Mucosa of descending colon (tissue), 3 donors: ENCODE results near the gene CEP128. TPM values are rescaled to one million over a fixed set of nuclear protein-coding genes. Genes with fewer than 3 reads are reported as not detected.

Source experiments
- ATAC-seq: fragments of 200-7000 bp; cut with Tn5 transposase; one replicate; pipeline ENCODE4 v1.9.1; 2020; ENCODE audit warnings: mild to moderate bottlenecking, moderate library complexity
- DNase-seq, 3 donors: peaks; one replicate each; pipeline ENCODE4 v3.0.0-alpha.2; 2020
- H3K36me3 ChIP-seq: fragments of 200-600 bp; one replicate; pipeline ENCODE4 v1.8.0; 2021; ENCODE audit warnings: low read depth, mild to moderate bottlenecking
- H3K4me1 ChIP-seq: fragments of 200-600 bp; one replicate; pipeline ENCODE4 v1.8.0; 2021; ENCODE audit warnings: low read depth, mild to moderate bottlenecking
- H3K4me3 ChIP-seq: fragments of 200-600 bp; one replicate; pipeline ENCODE4 v1.8.0; 2021; ENCODE audit warnings: mild to moderate bottlenecking
- H3K9me3 ChIP-seq: fragments of 200-600 bp; one replicate; pipeline ENCODE4 v1.8.0; 2021; ENCODE audit warnings: mild to moderate bottlenecking
- intact Hi-C, 2 donors: fragments of 100-400 bp; cut with DNase I in 1 of 2; cut with micrococcal nuclease in 1 of 2; formaldehyde crosslinking; loops; one replicate each; pipeline versions ENCODE4 v1.11.0 to v1.11.1; 2022; cut with DNase I, micrococcal nuclease
- total RNA-seq, 3 donors: library from RNA; stranded (reverse); fragmentation: NEBNext Ultra II Directional in 2 of 3; extraction: Animal tissue kit (Norgen Biotek cat#: 25700) in 2 of 3; gene quantifications; one replicate each; pipeline versions ENCODE4 v1.2.1 to v1.2.4, GENCODE V29; 2021 to 2023
- TF ChIP-seq, protein P1 (sequence below): fragments of 200-600 bp; IDR thresholded peaks from one replicate; pipeline ENCODE4 v1.8.0; 2022; ENCODE audit warnings: antibody characterized with exemption, mild to moderate bottlenecking
- donor health status: DM: no; HTN: no; CAD: no; lungs with moderate emphysema.
- donor health status: DM: no; HTN: no; CAD: no.
- donor health status: DM: no; HTN: yes; CAD: no.

The CEP128 gene
- total RNA-seq, 3 donors from 2014 or later = 5.0 to 10.0 (median 9.3) TPM

DNA sequence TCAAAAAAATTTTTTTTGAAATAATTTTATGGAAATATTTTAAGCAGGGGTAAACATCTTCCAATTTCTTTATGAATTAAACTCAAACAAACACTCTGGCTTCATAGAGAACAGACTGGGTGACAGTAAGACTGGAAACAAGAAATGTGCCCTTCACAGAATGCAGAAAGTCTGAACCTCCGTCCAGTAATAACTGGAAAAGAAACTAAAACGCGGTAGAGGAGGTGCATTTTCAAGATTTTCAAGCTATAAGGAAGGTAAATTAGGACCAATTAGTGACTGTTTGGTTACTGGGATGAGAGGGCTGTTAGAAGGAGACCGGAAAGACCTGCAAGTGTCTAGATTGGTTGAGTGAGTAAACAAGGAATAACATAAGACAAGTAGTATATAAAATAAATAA, 245.7 kb downstream of the CEP128 start:
- intact Hi-C loops = no loop called here
- H3K9me3 ChIP-seq = no peaks in the 10 kb centered on the region
- no peak for DNase-seq
- ATAC-seq = no peak
- no peaks in the 10 kb centered on the region for H3K36me3 ChIP-seq
- H3K4me1 ChIP-seq = no peaks in the 10 kb centered on the region
- TF ChIP-seq, protein P1, sequence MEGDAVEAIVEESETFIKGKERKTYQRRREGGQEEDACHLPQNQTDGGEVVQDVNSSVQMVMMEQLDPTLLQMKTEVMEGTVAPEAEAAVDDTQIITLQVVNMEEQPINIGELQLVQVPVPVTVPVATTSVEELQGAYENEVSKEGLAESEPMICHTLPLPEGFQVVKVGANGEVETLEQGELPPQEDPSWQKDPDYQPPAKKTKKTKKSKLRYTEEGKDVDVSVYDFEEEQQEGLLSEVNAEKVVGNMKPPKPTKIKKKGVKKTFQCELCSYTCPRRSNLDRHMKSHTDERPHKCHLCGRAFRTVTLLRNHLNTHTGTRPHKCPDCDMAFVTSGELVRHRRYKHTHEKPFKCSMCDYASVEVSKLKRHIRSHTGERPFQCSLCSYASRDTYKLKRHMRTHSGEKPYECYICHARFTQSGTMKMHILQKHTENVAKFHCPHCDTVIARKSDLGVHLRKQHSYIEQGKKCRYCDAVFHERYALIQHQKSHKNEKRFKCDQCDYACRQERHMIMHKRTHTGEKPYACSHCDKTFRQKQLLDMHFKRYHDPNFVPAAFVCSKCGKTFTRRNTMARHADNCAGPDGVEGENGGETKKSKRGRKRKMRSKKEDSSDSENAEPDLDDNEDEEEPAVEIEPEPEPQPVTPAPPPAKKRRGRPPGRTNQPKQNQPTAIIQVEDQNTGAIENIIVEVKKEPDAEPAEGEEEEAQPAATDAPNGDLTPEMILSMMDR = no peak
- no peak overlapping the region for H3K4me3 ChIP-seq

DNA sequence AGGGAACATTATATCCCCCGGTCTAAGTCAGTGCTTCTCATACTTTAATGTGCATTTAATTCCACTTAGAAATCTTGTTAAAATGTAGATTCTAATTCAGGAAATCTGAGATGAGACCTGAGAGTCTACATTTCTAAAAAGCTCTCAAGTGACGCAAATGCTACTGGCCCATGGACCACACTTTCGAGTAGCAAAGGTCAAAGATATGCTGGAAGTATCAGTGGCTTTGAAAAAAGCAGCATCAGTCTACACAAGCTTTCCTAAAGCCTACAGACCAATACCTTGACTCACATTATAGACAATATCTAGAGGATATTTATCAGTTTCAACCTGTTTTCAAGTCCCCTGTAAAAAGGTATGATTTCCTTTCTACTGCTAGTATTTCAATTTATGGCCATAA, 248.6 kb downstream of the CEP128 start:
- TF ChIP-seq, protein P1 = no peak
- no peak for ATAC-seq

DNA sequence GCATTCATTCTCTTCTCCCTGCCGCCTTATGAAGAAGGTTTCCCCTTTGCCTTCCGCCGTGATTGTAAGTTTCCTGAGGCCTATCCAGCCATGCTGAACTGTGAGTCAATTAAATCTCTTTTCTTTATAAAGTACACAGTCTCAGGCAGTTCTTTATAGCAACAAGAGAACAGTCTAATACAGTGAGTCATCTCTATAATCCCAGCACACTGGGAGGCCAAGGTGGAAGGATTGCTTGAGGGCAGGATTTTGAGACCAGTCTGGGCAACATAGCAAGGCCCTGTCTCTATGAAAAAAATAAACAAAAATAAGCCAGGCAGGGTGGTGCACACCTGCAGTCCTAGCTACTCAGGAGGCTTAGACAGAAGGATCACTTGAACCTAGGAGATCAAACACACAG, 259.9 kb downstream of the CEP128 start:
- intact Hi-C loops = no loop called here
- H3K36me3 ChIP-seq = no peaks in the 10 kb centered on the region
- TF ChIP-seq, protein P1 = no peak
- H3K9me3 ChIP-seq = peaks cover 30% of the 10 kb centered on the region
- no peak overlapping the region for H3K4me3 ChIP-seq
- no peaks in the 10 kb centered on the region for H3K4me1 ChIP-seq
- ATAC-seq (no peak), DNase-seq (no peak)

More for the DNA sequence above, 248.6 kb downstream of the CEP128 start:
- Histone ChIP-seq H3K9me3 (no peaks in the 10 kb centered on the region), H3K4me3 (no peak overlapping the region), H3K4me1 (no peaks in the 10 kb centered on the region), H3K36me3 (no peaks in the 10 kb centered on the region)
- intact Hi-C loops = no loop called here
- DNase-seq = no peak

DNA sequence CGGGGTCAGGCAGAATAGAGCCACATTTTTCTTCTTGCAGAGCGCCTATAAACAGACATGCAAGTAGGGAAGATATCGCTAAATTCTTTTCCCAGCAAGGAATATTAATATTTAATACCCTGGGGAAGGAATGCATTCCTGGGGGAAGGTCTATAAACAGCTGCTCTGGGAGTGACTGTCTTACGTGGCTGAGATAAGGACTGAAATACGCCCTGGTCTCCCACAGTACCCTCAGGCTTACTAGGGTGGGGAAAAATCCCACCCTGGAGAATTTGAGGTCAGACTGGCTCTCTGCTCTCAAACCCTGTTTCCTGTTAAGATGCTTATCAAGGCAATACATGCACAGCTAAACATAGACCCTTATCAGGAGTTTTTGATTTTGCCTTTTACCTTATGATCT, 262.3 kb downstream of the CEP128 start:
- Histone ChIP-seq H3K9me3 (peaks cover 30% of the 10 kb centered on the region), H3K4me1 (no peaks in the 10 kb centered on the region), H3K36me3 (no peaks in the 10 kb centered on the region), H3K4me3 (no peak overlapping the region)
- no peak for DNase-seq
- intact Hi-C loops = no loop called here
- ATAC-seq = no peak
- TF ChIP-seq, protein P1 = no peak

DNA sequence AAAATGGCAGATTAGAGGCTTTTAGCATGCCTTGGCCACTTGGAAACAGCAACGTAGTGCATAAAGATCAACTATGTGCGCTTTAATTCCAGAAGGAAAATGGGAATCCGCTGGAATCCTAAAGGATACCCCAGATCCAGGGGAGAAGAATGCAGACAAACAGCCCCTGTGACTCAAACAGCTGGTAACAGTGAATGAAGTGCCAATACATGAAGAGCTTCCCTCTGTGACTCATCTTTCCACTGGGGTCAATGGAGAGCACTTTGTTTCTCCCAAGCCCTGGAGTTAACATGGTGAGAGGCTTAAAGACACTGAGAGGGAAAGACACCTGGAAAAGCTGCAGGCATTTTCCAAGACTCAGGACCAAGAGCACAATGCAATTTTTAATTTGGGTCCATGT, 263.1 kb downstream of the CEP128 start:
- intact Hi-C loops = no loop called here
- TF ChIP-seq, protein P1 = no peak
- Histone ChIP-seq H3K4me1 (no peaks in the 10 kb centered on the region), H3K4me3 (no peak overlapping the region), H3K36me3 (no peaks in the 10 kb centered on the region), H3K9me3 (peaks cover 30% of the 10 kb centered on the region)
- no peak for DNase-seq
- ATAC-seq = no peak

DNA sequence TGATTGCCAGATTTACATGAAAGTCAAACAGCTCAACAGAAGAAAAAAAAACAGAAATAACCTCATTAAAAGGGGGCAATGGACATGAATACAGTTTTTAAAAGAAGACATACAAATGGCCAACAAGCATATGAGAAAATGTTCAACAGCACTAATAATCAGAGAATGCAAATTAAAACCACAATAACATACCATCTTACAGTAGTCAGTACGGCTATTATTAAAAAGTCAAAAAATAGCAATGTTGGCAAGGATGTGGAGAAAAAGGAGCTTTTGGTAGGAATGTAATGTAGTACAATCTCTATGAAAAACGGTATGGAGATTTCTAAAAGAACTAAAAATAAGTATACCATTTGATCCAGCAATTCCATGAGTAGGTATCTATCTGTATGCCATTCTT, 272.1 kb downstream of the CEP128 start:
- no peaks in the 10 kb centered on the region for H3K9me3 ChIP-seq
- no peaks in the 10 kb centered on the region for H3K4me1 ChIP-seq
- intact Hi-C loops = no loop called here
- TF ChIP-seq, protein P1 = no peak
- DNase-seq (no peak), ATAC-seq (no peak)
- no peaks in the 10 kb centered on the region for H3K36me3 ChIP-seq
- no peak overlapping the region for H3K4me3 ChIP-seq
